ENCODE results near the gene VAV3.

GRCh38 chr1:107877092-107877491, 87.9 kb downstream of the VAV3 start:
- TF ChIP-seq CTCF (IDR thresholded peaks at IDR 0.05) (no peak), KAT7 (CRISPR knock-in tag; IDR thresholded peaks at IDR 0.05; ENCODE audit: borderline replicate concordance) (no peak), TEAD4 (CRISPR knock-in tag; IDR thresholded peaks at IDR 0.05) (no peak), NR2C2 (CRISPR knock-in tag; IDR thresholded peaks at IDR 0.05) (no peak), TEAD1 (CRISPR knock-in tag; IDR thresholded peaks at IDR 0.05) (no peak), NR3C1 (CRISPR knock-in tag; conservative IDR thresholded peaks at IDR 0.05; ENCODE audit: low read depth) (no peak)

Data from WTC11 (cell line).